H9 (cell line): Measurements from ENCODE around the gene CPM. TPM values are rescaled to one million over a fixed set of nuclear protein-coding genes. Genes with fewer than 3 reads are reported as not detected.

ENCODE experiments used
- DNase-seq: peaks from one replicate; pipeline ENCODE4 v3.0.0-alpha.2; 2017
- H2AFZ ChIP-seq: one replicate; pipeline ENCODE4 v1.6.1; 2013; ENCODE audit warnings: mild to moderate bottlenecking, low read length, control low read depth, moderate library complexity
- H2AK5ac ChIP-seq: 2 replicates; pipeline ENCODE4 v1.6.1; 2013; ENCODE audit warnings: low read length, control low read depth, mixed read lengths; ENCODE audit not compliant: insufficient read length
- H2BK120ac ChIP-seq: one replicate; pipeline ENCODE4 v1.6.1; 2013; ENCODE audit warnings: low read depth, mild to moderate bottlenecking, low read length, control low read depth, inconsistent platforms; ENCODE audit not compliant: poor library complexity, severe bottlenecking
- H2BK12ac ChIP-seq: 2 replicates; pipeline ENCODE4 v1.6.1; 2013; ENCODE audit warnings: low read length, control low read depth, mixed read lengths, low read depth; ENCODE audit not compliant: insufficient read length
- H2BK15ac ChIP-seq: 2 replicates; pipeline ENCODE4 v1.6.1; 2013; ENCODE audit warnings: low read depth, low read length, control low read depth
- H2BK20ac ChIP-seq: one replicate; pipeline ENCODE4 v1.6.1; 2013; ENCODE audit warnings: low read depth, mild to moderate bottlenecking, low read length, control low read depth, inconsistent platforms; ENCODE audit not compliant: poor library complexity, severe bottlenecking
- H2BK5ac ChIP-seq: 2 replicates; pipeline ENCODE4 v1.6.1; 2013; ENCODE audit warnings: low read length, control low read depth, mixed read lengths; ENCODE audit not compliant: insufficient read length
- H3K14ac ChIP-seq: 2 replicates; pipeline ENCODE4 v1.6.1; 2013; ENCODE audit warnings: low read length, control low read depth; ENCODE audit not compliant: insufficient read depth
- H3K18ac ChIP-seq: 2 replicates; pipeline ENCODE4 v1.6.1; 2013; ENCODE audit warnings: low read depth, mild to moderate bottlenecking, mixed read lengths, low read length, control low read depth; ENCODE audit not compliant: insufficient read length
- H3K23ac ChIP-seq: 2 replicates; pipeline ENCODE4 v1.6.1; 2013; ENCODE audit warnings: low read length, control low read depth, mixed read lengths, low read depth; ENCODE audit not compliant: insufficient read length
- H3K23me2 ChIP-seq: 2 replicates; pipeline ENCODE4 v1.6.1; 2013; ENCODE audit warnings: low read depth, mild to moderate bottlenecking, mixed read lengths, low read length, control low read depth; ENCODE audit not compliant: insufficient read length, poor library complexity, severe bottlenecking
- H3K27ac ChIP-seq: 2 replicates; pipeline ENCODE4 v1.5.1; 2013; ENCODE audit warnings: low read length, control low read depth, mixed read lengths, low read depth; ENCODE audit not compliant: insufficient read length
- H3K27me3 ChIP-seq: 2 replicates; pipeline ENCODE4 v1.6.1; 2013; ENCODE audit warnings: low read length, control low read depth, inconsistent platforms; ENCODE audit not compliant: insufficient read depth
- H3K4ac ChIP-seq: 2 replicates; pipeline ENCODE4 v1.6.1; 2013; ENCODE audit warnings: low read depth, mild to moderate bottlenecking, control low read depth, inconsistent platforms, low read length, moderate library complexity
- H3K4me1 ChIP-seq: 2 replicates; pipeline ENCODE4 v1.6.1; 2013; ENCODE audit warnings: low read length, control low read depth, inconsistent platforms; ENCODE audit not compliant: insufficient read depth
- H3K4me2 ChIP-seq: 2 replicates; pipeline ENCODE4 v1.6.1; 2013; ENCODE audit warnings: low read length, control low read depth, mixed read lengths; ENCODE audit not compliant: insufficient read length, insufficient read depth
- H3K56ac ChIP-seq: 2 replicates; pipeline ENCODE4 v1.6.1; 2013; ENCODE audit warnings: low read depth, mild to moderate bottlenecking, mixed read lengths, low read length, control low read depth; ENCODE audit not compliant: insufficient read length
- H3K79me1 ChIP-seq: 2 replicates; pipeline ENCODE4 v1.6.1; 2013; ENCODE audit warnings: low read depth, mild to moderate bottlenecking, moderate library complexity, low read length, control low read depth, inconsistent platforms; ENCODE audit not compliant: insufficient read depth, poor library complexity, severe bottlenecking
- H3K79me2 ChIP-seq: 2 replicates; pipeline ENCODE4 v1.6.1; 2013; ENCODE audit warnings: low read length, control low read depth, inconsistent platforms; ENCODE audit not compliant: insufficient read depth
- H3K9ac ChIP-seq: 2 replicates; pipeline ENCODE4 v1.6.1; 2013; ENCODE audit warnings: low read length, control low read depth, mixed read lengths; ENCODE audit not compliant: insufficient read length; ENCODE audit errors: extremely low read depth
- H3K9me3 ChIP-seq: one replicate; pipeline ENCODE4 v1.6.1; 2013; ENCODE audit warnings: low read depth, low read length, inconsistent platforms; ENCODE audit not compliant: control insufficient read depth
- H3T11ph ChIP-seq: one replicate; pipeline ENCODE4 v1.6.1; 2013; ENCODE audit warnings: mild to moderate bottlenecking, low read length, control low read depth, inconsistent platforms
- H4K20me1 ChIP-seq: one replicate; pipeline ENCODE4 v1.6.1; 2013; ENCODE audit not compliant: control insufficient read depth, insufficient read length, insufficient read depth
- H4K5ac ChIP-seq: 2 replicates; pipeline ENCODE4 v1.6.1; 2013; ENCODE audit warnings: low read depth, mild to moderate bottlenecking, mixed read lengths, low read length, control low read depth; ENCODE audit not compliant: insufficient read length
- H4K8ac ChIP-seq: replicated peaks from 2 replicates; pipeline ENCODE4 v1.6.1; 2013; ENCODE audit warnings: low read length, control low read depth, mixed read lengths, low read depth; ENCODE audit not compliant: insufficient read length
- H4K91ac ChIP-seq: 2 replicates; pipeline ENCODE4 v1.6.1; 2013; ENCODE audit warnings: low read depth, mild to moderate bottlenecking, moderate library complexity, mixed read lengths, low read length, control low read depth; ENCODE audit not compliant: insufficient read length
- H3K27ac Mint-ChIP-seq, 3 experiments: 2 replicates in 2 of 3; 3 replicates in 1 of 3; pipeline ENCODE4 v1.8.0; 2020 to 2021; ENCODE audit warnings: mixed read lengths in 3 of 3, mild to moderate bottlenecking in 1 of 3, moderate library complexity in 1 of 3
- H3K27me3 Mint-ChIP-seq: 2 replicates; pipeline ENCODE4 v1.8.0; 2021; ENCODE audit warnings: low read depth, mild to moderate bottlenecking, moderate library complexity, mixed read lengths
- H3K36me3 Mint-ChIP-seq, 3 experiments: 2 replicates in 2 of 3; 3 replicates in 1 of 3; pipeline ENCODE4 v1.8.0; 2020 to 2021; ENCODE audit warnings: low read depth in 3 of 3, mixed read lengths in 3 of 3; ENCODE audit not compliant: insufficient read depth in 1 of 3
- H3K4me1 Mint-ChIP-seq, 2 experiments: 2 replicates each; pipeline ENCODE4 v1.8.0; 2020; ENCODE audit warnings: mixed read lengths in 2 of 2
- H3K4me3 Mint-ChIP-seq, 2 experiments: 2 replicates in 1 of 2; 3 replicates in 1 of 2; pipeline ENCODE4 v1.8.0; 2020 to 2021; ENCODE audit warnings: mild to moderate bottlenecking in 2 of 2, mixed read lengths in 2 of 2, moderate library complexity in 1 of 2
- H3K9me3 Mint-ChIP-seq, 2 experiments: 2 replicates in 1 of 2; 3 replicates in 1 of 2; pipeline ENCODE4 v1.8.0; 2020; ENCODE audit warnings: mild to moderate bottlenecking in 2 of 2, mixed read lengths in 2 of 2, moderate library complexity in 1 of 2
- WGBS: extraction: QIAGEN DNeasy Blood & Tissue Kit; methylation state at CpG from one replicate; pipeline ENCODE4 v1.1.7; 2013; ENCODE audit warnings: missing lambda C conversion rate, low lambda C conversion rate, mixed read lengths; ENCODE audit not compliant: insufficient read length; ENCODE audit errors: extremely low coverage; 5-methylcytosine and 5-hydroxymethylcytosine counted together
- total RNA-seq: library from RNA; stranded (reverse); gene quantifications from 2 replicates; pipeline ENCODE4 v1.2.1, GENCODE V29; 2021
- TF ChIP-seq, protein P1 (sequence below): fragments of 200-600 bp; sonication (generic); conservative IDR thresholded peaks from 3 replicates; pipeline ENCODE4 v1.8.0; 2021; ENCODE audit warnings: antibody characterized with exemption, mild to moderate bottlenecking

Gene CPM
- total RNA-seq, 1 experiment from 2014 or later = 1.2 TPM

DNA sequence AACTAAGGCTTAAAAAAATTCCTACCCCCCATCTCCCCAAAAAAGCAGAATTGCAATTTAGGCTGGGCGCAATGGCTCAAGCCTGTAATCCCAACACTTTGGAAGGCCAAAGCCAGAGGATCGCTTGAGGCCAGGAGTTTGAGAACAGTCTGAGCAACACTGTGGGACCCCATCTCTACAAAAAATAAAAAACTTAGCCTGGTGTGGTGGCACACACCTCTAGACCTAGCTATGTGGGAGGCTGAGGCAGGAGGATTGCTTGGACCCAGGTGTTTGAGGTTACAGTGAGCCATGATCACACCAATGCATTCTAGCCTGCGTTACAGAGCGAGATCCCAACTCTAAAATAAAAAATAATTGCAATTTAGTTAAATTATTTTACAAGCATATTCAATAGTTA lies 54.1 kb downstream of the CPM start:
- no peak overlapping the region for H3K4me3 Mint-ChIP-seq
- no peak overlapping the region for H2BK15ac ChIP-seq
- H3K23ac ChIP-seq = no peak overlapping the region
- no peak overlapping the region for H3K14ac ChIP-seq
- 0 out of 7 replicates have a peak, but pooled peaks cover 0 to 3% (median 0%) of the 10 kb centered on the region in 3 experiments for H3K36me3 Mint-ChIP-seq
- no peak overlapping the region for H2BK20ac ChIP-seq
- H3K9me3 Mint-ChIP-seq = peaks cover 7% of the 10 kb centered on the region in 2 experiments; a peak in 4 of 5 replicates
- no peak overlapping the region for H3K18ac ChIP-seq
- H3K4me1 Mint-ChIP-seq = peaks cover 3 to 4% of the 10 kb centered on the region in 2 experiments; a peak in 1 of 4 replicates
- H4K8ac ChIP-seq = no peak overlapping the region
- no peak overlapping the region for H3K56ac ChIP-seq
- H3K79me2 ChIP-seq = no peaks in the 10 kb centered on the region
- H3K4me1 ChIP-seq = no peaks in the 10 kb centered on the region
- H2AFZ ChIP-seq = no peak overlapping the region
- no peaks in the 10 kb centered on the region for H3K23me2 ChIP-seq
- H2BK5ac ChIP-seq = no peak overlapping the region
- H3K27ac ChIP-seq = no peak overlapping the region
- H3K4me2 ChIP-seq = no peak overlapping the region
- H2BK12ac ChIP-seq = no peak overlapping the region
- H3K9ac ChIP-seq = no peak overlapping the region
- WGBS = no CpG with 5 or more reads among the region's 4 CpGs
- no peak overlapping the region for H4K91ac ChIP-seq
- H3K27ac Mint-ChIP-seq = no peak overlapping the region
- H3K79me1 ChIP-seq = no peaks in the 10 kb centered on the region
- H2AK5ac ChIP-seq = no peak overlapping the region
- no peaks in the 10 kb centered on the region for H3K27me3 ChIP-seq
- H4K5ac ChIP-seq = no peak overlapping the region
- no peak for DNase-seq
- H3K27me3 Mint-ChIP-seq = no peaks in the 10 kb centered on the region
- H4K20me1 ChIP-seq = no peaks in the 10 kb centered on the region
- H3K4ac ChIP-seq = no peak overlapping the region
- H3K9me3 ChIP-seq = no peaks in the 10 kb centered on the region
- H3T11ph ChIP-seq = no peak overlapping the region
- H2BK120ac ChIP-seq = no peak overlapping the region
- TF ChIP-seq, protein P1, sequence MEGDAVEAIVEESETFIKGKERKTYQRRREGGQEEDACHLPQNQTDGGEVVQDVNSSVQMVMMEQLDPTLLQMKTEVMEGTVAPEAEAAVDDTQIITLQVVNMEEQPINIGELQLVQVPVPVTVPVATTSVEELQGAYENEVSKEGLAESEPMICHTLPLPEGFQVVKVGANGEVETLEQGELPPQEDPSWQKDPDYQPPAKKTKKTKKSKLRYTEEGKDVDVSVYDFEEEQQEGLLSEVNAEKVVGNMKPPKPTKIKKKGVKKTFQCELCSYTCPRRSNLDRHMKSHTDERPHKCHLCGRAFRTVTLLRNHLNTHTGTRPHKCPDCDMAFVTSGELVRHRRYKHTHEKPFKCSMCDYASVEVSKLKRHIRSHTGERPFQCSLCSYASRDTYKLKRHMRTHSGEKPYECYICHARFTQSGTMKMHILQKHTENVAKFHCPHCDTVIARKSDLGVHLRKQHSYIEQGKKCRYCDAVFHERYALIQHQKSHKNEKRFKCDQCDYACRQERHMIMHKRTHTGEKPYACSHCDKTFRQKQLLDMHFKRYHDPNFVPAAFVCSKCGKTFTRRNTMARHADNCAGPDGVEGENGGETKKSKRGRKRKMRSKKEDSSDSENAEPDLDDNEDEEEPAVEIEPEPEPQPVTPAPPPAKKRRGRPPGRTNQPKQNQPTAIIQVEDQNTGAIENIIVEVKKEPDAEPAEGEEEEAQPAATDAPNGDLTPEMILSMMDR = no peak
